HG02759 (cell line): ENCODE results near the gene CHIC2.

Experiments
- ATAC-seq: cut with Tn5 transposase; IDR thresholded peaks from one replicate; pipeline ENCODE4 v1.9.1; 2021; ENCODE audit warnings: mild to moderate bottlenecking, moderate library complexity; ENCODE audit not compliant: unreplicated experiment

The CHIC2 gene

DNA sequence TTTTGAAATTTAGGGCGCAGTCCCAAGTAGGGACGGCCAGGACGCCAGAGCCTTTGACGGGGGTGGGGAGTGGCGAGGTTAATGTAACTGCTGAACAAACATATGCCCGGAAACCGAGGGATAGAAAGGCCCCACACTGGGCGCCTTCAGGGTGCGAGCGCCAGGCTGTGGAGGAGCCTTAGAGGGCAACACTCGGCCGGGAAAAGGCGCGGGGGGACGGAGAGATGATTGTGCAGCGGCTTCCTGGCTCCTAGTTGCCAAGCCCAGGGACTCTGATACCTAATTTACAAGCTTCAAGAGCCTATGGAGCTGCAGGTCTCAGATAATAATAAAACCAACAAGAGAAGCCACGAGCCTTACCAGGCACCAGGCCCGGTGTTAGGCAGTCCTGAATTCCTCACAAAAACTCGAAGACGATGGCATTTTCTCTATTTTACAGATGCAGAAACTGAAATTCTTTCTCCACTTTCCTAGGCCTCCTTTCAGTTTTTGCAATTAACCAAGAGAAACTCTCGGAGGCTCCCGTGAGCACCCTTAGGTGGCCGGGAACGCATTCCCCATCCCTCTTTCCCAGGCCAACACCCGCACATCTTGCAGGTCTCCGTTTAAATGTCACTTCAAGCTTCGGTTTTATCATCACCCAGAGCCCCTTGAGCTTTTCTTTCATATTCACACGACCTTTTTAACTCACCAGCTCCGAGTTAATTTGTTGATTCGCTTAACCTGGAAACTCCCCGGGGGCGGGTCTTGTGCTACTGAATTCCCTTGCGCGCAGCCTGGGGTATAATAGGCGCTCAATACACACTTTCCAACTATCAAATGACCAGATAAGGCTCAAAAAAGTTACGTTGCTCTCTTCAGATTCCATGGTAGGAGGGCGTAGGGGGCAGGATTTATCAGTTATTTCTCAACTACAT, 29.2 kb upstream of the CHIC2 start:
- ATAC-seq = no peak

DNA sequence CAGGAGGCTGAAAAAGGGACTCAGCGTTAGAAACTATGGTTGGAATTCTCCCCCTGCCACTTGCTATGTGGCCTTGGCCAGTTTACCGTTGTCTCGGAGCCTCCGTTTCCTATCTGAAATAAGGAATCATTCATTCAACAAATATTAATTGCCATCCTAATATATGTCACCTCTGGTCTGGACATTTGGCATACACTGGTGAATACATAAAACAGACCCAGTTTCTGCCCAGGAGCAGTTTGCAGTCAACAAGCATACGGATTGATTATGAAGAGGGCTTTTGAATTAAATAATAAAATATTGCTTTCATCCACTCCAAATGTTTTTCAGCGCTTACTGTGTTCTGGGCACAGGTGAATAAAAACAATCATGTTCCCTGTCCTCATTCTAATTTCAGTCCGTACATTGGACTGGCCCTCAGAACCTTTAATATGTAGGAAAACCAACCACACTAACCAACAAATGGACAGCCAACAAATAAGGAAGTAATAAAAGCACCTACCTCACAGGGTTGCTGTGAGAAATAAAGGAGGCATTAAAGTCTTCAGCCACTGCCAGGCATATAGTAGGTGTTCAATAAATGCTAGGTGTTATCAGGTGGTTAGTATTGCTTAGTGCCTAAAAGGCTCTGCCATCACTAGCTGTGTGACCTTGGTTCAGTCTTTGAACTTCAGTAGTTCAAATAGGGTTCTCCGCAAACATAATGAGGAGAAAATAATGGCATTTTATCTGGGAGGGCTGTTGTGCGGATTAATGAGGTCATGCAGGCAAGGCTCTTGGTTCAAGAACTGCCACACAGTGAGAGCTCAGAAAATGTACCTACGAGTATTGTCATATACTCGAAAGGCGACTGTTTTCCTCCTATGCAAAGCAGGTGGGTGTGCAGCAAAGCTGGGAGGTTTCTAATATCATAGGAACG, 28.3 kb upstream of the CHIC2 start:
- ATAC-seq = no peak

DNA sequence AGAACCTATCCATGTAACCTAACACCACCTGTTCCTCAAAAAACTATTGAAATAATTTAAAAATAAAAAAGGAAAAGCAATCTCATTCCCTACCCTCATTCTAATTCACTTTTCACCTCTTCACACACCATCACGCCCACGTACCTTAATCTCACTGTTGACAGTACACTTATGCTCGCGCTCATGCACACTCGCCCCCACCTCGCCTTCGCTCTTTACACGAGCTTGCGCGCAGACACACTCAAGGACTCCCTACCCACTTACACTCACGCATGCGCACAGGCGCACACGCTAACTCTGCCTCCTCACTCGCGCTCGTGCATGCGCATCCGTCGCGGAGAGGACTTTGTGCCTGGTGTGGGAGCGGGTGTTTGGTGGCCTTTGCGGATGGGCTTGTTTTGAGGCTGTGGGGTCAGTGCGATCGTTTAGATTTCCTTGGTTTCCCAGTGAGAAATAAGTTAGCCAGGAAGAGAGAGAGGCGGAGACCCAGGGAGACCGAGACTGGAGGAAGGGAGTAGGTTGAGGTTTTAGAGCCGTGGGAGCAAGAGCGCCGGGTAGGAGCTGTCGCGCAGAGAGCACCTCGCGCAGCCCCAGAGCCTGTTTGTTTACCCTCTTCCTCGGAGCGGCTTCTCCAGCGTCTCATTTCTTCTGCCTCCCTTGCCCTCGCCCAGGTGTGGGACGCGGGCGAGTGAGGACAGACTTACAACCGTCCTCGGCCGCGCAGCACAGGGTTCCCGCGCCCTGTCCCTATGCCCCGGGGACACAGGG, 27.4 kb upstream of the CHIC2 start:
- peak; percentile 74 for ATAC-seq

DNA sequence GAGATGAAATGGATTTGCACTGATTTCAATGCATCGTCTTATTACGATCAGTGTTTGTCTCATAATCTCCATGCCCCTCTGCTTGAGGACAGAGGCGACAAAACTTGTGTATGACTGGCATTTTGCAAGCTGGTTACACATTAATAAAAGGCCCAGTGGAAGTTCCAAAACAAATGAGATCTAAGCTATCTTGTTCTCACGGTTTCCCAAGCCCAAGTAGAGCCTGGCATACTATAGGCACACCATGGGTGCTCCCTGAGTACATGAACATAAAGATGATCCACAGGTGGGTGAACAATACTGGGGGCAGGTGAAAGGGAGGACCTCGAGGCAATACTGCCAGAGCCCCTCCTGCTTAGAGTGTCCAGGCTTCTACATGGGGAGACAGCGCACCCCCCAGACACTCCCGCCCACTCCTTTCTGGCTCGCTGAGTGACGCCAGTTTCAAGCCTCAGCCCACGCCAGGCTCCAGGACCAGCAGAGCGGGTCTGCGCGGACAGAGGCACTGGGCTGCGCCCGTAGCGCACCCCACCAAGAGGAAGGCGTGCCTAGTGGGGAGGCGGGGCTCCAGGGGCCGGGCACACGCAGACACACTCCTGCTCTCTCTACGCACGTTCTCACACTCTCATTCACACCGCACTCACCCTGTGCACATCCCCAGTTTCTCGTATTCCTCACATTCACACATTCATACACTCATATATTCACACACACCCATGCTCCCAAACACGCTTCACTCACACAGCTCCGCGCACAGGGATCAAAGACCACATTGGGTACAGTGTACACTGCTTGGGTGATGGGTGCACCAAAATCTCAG, 26.6 kb upstream of the CHIC2 start:
- peak; percentile 68 for ATAC-seq

DNA sequence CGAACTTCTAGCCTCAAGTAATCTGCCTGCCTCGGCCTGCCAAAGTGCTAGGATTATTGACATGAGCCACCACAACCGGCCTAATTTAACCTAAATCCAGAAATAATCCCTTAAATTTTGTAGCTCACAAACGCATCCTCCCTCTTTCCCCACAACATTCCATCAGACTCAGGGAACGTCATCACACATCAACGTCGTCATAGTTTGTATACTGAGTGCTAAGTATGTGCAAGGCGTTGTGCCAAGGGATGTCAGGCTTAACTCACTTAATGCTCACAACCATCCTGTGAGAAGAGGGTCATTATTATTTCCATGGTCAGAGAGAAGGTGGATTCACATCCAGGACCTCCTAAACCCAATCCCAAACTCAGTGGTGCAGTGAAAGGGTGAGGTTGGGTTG, 26.0 kb upstream of the CHIC2 start:
- ATAC-seq = no peak

DNA sequence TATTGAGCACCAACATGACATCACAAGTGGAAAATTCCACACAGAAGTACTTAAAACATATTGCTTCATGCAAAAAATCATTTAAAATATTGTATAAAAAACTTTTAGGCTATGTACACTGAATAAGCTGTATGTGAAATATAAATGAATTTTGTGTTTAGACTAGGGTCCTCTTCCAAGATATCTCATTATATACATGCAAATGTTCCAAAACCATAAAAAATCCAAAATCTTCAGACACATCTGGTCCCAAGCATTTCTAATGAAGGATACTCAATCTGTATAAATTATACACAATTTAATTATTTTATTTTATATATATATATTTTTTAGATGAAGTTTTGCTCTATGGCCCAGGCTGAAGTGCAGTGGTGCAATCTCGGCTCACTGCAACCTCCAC, 25.5 kb upstream of the CHIC2 start:
- ATAC-seq = no peak

DNA sequence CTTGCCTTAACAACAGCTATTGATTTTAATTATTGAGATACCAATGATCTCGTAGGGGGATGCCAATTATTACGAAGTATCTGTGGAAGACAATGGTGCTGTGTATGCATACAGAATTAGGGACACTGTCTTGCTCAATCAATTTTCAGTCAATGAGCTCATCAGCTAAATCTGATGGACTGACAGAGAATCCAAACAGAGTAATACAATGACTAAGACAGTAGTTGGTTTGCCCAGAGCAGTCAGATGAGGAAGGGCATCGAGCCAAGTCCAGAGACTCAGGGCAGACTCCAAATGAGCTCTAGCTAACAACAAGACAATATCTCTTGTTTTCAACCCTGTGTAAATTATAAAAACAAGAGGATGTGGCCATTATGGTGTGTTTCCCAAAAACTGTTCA, 20.9 kb upstream of the CHIC2 start:
- no peak for ATAC-seq

DNA sequence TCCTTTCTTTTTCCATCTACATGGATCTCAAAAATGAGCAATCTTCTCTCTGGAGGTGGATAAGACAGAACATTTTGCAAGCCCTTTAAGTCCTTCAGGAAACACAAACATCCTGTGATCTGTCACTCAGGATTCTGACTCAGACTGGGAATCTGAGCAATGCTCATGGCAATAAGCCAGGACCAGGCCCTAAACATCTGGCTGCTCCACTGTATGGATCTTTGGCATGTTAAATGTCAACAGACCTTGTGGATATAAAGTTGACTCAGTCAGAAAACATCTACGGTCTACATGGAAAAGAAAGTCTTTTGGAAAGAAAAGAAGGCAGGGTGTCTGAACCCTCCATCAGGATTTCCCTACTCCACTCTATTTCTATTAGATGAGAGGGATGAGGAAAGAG, 17.8 kb upstream of the CHIC2 start:
- no peak for ATAC-seq

DNA sequence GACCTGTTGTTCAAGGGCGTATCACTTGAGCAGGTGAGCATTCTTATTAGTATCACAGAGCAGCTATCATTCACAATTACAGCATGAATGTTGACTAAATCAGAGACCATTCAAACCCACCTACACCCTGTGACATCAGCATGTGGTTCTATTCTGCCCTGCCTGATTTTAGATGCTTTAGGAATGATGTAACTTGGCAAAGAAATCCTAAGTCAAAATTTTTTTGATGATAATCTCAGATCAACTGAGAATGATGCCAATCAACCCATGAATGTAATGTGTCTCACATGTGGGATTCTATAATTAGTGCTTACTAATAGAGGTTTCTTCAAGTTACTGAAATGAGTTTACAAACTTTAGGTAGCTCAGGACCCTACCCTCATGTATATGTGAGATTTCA, 13.4 kb upstream of the CHIC2 start:
- ATAC-seq = no peak

DNA sequence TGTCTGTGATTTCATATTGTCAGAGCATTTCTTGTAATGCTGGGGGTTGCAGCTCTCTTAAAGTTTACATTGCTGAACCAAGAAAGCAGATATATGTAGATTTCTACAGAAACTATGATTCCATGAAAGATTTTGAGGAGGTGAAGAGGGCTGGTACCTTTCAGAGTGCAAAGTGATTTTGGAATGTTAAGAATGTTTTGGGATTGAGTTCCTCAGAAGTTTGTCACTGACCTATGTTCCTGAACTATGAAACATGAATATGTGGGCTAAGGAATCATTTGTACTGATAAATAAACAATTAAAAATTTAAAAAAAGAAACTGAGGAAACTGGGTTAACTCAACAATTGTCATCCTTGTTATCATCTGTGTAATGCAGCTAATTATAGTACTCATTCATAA, 12.3 kb upstream of the CHIC2 start:
- ATAC-seq = no peak

DNA sequence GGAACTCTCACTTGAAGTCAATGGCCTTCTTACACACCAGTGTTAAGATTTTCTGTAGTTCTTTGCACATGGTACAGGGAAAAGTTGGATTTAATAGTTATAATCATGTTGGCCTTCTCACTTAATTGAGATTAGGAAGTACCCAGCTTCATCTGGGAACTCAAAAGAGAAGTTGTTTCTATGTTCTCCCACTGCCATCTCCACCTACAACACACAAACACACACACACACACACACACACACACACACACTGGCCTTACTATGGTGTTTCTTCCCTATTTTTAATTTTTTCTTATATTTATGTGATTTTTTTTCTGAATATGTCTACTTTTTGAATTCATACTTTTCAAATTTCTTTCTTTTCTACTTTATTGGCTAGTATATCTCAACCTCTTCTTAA, 10.0 kb upstream of the CHIC2 start:
- no peak for ATAC-seq

DNA sequence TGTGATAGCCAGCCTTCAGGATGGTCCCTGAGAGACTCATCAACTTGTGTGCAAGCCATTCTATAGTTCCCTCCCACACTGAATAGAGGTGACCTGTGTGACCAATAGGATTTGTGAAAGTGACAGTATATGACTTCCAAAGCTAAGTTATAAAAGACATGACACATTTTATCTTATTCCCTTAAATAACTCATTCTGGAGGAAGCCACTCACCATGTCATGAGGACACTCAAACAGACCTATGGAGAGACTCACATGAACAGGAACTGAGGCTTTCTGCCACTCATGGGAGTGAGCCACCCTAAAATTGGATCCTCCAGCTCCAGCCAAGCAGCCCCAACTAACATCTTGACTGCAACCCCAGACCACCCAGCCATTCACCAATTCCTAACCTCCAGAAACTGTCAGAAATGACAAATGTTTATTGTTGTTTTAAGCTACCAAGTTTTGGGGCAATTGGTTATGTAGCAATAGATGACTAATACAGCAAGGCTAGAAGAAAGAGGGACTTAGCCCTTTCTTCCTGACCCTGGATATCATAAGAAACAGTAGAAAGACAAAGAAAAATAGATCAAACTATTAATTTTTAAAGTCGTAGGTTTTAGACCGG, 9.0 kb upstream of the CHIC2 start:
- ATAC-seq = no peak

DNA sequence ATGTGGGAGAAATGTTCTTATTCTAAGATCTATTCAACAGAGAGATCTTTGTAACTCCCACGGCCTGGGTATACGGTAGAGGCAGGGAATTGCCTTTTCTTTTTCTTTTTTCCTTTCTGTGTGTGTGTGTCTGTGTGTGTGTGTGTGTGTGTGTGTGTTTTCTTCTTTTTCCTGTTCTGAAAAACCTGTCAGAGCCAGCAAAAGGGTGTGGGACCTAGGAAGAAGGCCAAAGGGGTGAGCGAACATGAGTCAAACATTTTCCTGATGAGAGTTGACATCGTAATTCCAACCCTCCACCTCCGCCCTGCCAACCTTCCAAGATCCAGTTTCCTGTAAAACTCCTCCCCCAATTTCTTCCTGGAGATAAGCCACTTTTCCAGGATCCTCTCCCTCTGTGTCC, 2.8 kb upstream of the CHIC2 start:
- no peak for ATAC-seq

DNA sequence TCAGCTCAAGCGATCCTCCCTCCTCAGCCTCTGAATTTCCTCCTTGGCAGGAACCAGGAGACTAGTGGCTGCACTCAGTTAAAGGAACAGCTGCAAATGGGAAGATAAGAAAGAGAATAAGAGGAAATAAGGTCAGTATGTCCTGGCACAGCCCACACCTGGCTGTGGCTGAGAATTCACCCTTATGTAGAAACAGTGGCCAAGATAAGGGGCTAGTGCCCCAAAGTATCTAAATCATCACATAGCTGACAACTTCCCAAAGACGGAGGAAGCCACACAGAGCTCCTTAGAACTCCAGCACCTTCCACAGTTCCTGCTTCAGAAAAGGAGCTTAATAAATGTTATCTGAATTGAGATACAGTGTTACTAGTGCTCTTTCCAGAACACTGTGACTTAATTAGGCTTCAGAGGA, 2.3 kb upstream of the CHIC2 start:
- ATAC-seq = no peak

DNA sequence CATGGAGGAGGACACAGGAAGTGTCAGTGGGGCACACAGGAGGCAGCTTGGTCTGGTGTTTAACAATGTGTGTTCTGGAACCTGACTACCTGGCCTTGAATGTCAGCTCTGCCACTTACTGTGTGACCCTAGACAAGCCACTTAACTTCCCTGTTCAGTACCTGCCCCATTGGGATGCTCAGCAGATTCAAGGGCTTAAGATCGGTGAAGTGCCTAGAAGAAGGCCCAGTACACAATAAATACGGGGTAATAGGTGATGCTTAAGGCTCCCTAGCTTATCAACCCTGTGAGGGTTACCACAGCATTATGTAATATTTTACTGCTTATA, 1.6 kb upstream of the CHIC2 start:
- ATAC-seq = no peak

DNA sequence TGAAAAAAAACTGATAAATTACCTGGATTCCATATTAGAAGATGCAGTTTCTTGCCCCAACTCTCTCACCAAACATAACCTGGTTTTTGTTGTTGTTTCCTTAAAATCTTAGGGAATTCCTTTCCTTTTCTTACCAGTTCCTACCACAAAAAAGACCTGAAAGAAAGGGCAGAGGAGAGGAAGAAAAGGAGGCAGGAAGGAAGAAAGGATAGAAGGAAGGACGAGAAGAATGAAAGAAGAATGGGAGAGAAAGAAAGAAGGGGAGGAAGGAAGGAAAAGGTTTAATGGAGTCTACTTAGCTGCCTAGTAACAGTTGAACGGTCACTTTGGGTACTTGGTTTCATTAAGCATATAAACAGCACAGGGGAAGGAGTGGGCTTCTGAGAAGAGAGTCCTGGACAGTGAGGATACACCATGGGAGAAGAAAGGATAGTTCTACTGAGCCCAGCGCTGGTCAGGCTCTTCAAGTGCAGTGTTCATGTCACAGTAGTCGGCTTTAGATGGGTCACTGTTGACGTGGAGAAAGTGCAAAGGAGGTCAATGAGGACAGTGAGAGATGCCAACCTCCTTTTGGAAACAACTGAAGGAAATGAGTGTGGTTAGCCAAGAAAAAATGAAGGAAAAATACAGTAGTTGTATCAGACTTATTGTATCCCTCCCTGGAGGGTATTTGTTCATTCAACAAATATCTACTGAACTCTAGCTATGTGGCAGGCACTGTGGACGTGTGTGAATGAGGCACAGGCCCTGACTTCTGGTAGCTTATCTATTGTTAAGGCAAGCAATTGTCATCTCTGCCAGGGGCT, 1.1 kb upstream of the CHIC2 start:
- ATAC-seq = no peak

DNA sequence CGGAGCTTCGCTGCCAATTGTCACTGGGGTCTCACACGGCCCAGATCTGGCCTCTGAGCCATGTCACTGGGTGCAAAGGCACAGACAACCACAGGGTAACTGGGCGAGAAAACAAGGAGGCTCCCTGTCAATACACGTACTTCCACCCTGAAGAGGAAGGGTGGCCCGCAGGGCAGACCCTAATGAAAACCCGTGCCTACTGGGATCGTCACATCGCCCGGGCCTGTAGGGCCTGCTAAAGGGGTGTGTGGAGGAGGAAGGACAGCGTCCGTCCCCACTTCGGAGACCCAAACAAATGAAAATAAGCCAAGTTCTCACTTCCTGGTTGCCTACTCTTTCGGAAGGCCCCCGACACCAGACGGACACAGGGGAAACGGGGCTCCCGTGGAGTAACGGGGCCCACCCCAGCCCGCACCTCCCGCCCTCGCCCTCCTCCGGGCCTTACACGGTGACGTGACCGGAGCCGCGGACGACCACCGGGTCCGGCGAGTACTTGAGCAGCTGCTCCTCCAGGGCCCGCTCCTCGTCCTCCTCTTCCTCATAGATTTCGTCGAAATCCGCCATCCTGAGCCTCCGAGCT, 578 bp downstream of the CHIC2 start:
- peak; percentile 26 for ATAC-seq

DNA sequence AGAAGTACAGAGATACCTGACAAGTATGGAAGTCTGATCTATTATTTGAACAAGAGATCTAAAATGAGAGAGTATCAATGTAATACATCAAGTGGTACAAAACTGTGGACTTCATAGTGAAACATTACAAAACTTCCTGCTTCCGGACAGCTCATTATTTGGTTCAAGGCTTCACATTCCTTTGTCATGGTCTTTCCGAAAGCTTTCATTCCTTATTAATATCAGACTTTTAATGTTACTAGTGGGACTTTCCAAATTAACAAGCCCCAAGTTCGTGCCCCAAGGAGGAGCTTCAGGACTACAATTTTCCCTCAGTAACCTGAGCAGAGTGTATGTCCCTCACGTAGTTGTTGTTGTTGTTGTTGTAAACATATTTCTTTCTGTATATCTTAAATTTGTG, 1.2 kb downstream of the CHIC2 start:
- no peak for ATAC-seq

DNA sequence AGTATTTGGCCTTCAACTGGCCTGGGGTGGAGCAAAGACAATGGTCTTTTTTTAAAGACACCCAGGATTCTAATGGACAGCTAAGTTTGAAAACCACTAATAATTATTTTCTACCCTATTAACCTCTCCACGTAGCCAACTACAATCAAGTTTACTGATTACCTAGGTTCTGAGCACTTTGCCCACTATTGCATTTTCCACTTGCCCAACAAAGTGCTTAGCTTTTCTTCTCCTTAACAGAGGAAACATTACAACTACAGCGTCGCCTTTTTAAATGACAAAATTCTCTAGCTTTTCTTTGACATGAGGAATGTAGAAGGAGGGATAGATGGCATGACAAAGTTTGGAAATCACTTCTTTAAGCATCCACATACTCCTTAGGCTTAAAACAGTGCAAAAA, 2.0 kb downstream of the CHIC2 start:
- ATAC-seq = no peak
